Heart left ventricle (tissue), 13 donors: ENCODE results near the gene GPR84.

Source experiments
- CTCF ChIP-seq, 12 donors: fragments of 200-600 bp; sonication (generic) in 4 of 12; IDR thresholded peaks; one replicate each; pipeline versions ENCODE4 v1.5.0 to v1.8.0; 2018 to 2022; ENCODE audit warnings: antibody characterized with exemption in 12 of 12, mild to moderate bottlenecking in 5 of 12
- POLR2A ChIP-seq, 2 donors: fragments of 450-650 bp; IDR thresholded peaks; one replicate each; pipeline ENCODE4 v1.6.1; 2017; ENCODE audit warnings: antibody characterized with exemption in 2 of 2, mild to moderate bottlenecking in 2 of 2, moderate library complexity in 2 of 2
- donor health status: ischemic (EF 13 %, LVEDD 7.1; RV severe dilation, severe dysfunction).
- donor health status: DM: no; HTN: yes; CAD: no.
- donor health status: DM: no; HTN: no; CAD: no.
- donor health status: ischemic (EF 25% LVEDD 6.9; RV normal size, moderate dysfunction).
- donor health status: ischemic (EF 25% LVEDD 5.7; RV mildly dilated, moderate dysfunction).
- donor health status: ischemic (EF 35%, LVEDD 5.7; RV mildly dilated, moderate dysfunction).
- donor health status: nonischemic (EF 11% LVEDD 7.7; RV severe dilation, severe dysfunction).
- donor health status: DM: yes; HTN: yes; CAD: no.
- donor health status: PGD.
- donor health status: ischemic (EF 29% LVEDD 5.4; RV normal size, mild dysfunction).
- donor health status: nonischemic (EF 23%, LVEDD 6.1; RV moderate dilation, normal function).

GRCh38 chr12:54341378-54342300 lies 22.6 kb downstream of the GPR84 start:
- TF ChIP-seq CTCF (IDR thresholded peaks at IDR 0.05) (no peak), POLR2A (IDR thresholded peaks at IDR 0.05) (no peak)
